GOT3 (cell line): Measurements from ENCODE around the gene ABHD12B.
A peak's percentile ranks its signal among the peaks of the same experiment; 100 is the strongest.
"Not testable (repeated sequence)": the region's sequence is repeated elsewhere in the genome, so short reads cannot be mapped to it uniquely, and the experiment has no call there.

Source experiments
- DNase-seq: peaks from one replicate; lab custom pipeline; 2025; ENCODE audit warnings: mixed read lengths; lab: John Stamatoyannopoulos, UW

Gene ABHD12B

GRCh38 chr14:50839691-50840090 lies 32.2 kb upstream of the ABHD12B start:
- DNase-seq: no peak

- DNase-seq: no peak
Measured at GRCh38 chr14:50844391-50844790, 27.5 kb upstream of the ABHD12B start.

- DNase-seq: no peak
Measured at GRCh38 chr14:50845166-50845565, 26.7 kb upstream of the ABHD12B start.

GRCh38 chr14:50846226-50846880 lies 25.5 kb upstream of the ABHD12B start:
- DNase-seq: no peak

- no peak for DNase-seq
Measured at GRCh38 chr14:50853891-50854290, 18.0 kb upstream of the ABHD12B start.

- no peak for DNase-seq
Measured at GRCh38 chr14:50854521-50854920, 17.3 kb upstream of the ABHD12B start.

- DNase-seq: no peak
Measured at GRCh38 chr14:50855558-50855957, 16.3 kb upstream of the ABHD12B start.

- DNase-seq: no peak
Measured at GRCh38 chr14:50856660-50857059, 15.2 kb upstream of the ABHD12B start.

- DNase-seq: no peak
Measured at GRCh38 chr14:50859296-50859624, 12.6 kb upstream of the ABHD12B start.

GRCh38 chr14:50860478-50861086 lies 11.3 kb upstream of the ABHD12B start:
- peak; percentile 26 for DNase-seq

- DNase-seq: no peak
Measured at GRCh38 chr14:50862036-50862570, 9.8 kb upstream of the ABHD12B start.

GRCh38 chr14:50864237-50864636 lies 7.6 kb upstream of the ABHD12B start:
- no peak for DNase-seq

GRCh38 chr14:50864946-50865345 lies 6.9 kb upstream of the ABHD12B start:
- DNase-seq: no peak

- no peak for DNase-seq
Measured at GRCh38 chr14:50865391-50866076, 6.3 kb upstream of the ABHD12B start.

- DNase-seq: no peak
Measured at GRCh38 chr14:50871228-50871627, 625 bp upstream of the ABHD12B start.

GRCh38 chr14:50874757-50875156 lies 2.9 kb downstream of the ABHD12B start:
- no peak for DNase-seq

GRCh38 chr14:50875359-50876070 lies 3.7 kb downstream of the ABHD12B start:
- DNase-seq: no peak

- DNase-seq: no peak
Measured at GRCh38 chr14:50882932-50883826, 11.3 kb downstream of the ABHD12B start.

GRCh38 chr14:50883827-50884197 lies 12.0 kb downstream of the ABHD12B start:
- DNase-seq: no peak

GRCh38 chr14:50887476-50887875 lies 15.6 kb downstream of the ABHD12B start:
- no peak for DNase-seq

- no peak for DNase-seq
Measured at GRCh38 chr14:50892255-50892654, 20.4 kb downstream of the ABHD12B start.

GRCh38 chr14:50896421-50896820 lies 24.6 kb downstream of the ABHD12B start:
- DNase-seq: not testable (repeated sequence)
